IMR-90 (cell line): ENCODE measurements around the gene RPL27A.

ENCODE experiments used
- CEBPB ChIP-seq: IDR thresholded peaks from 2 replicates; pipeline ENCODE4 v1.6.1; 2012; ENCODE audit warnings: low read depth, low read length, improper control_type of control experiment
- CTCF ChIP-seq: conservative IDR thresholded peaks from 2 replicates; pipeline ENCODE4 v1.5.1; 2012; ENCODE audit warnings: mild to moderate bottlenecking, low read depth, low read length, improper control_type of control experiment
- FOS ChIP-seq: fragments of 150-350 bp; IDR thresholded peaks from 2 replicates; pipeline ENCODE4 v1.6.1; 2016; ENCODE audit warnings: low read depth, low read length
- POLR2A ChIP-seq: IDR thresholded peaks from 2 replicates; pipeline ENCODE4 v1.6.1; 2012; ENCODE audit warnings: mild to moderate bottlenecking, low read depth, low read length

GRCh38 chr11:8730697-8731020, 48.1 kb downstream of the RPL27A start:
- TF ChIP-seq POLR2A (no peak), FOS (no peak), CTCF (no peak), CEBPB (no peak)
